ENCODE measurements around the gene PCYOX1L. TPM values are rescaled to one million over a fixed set of nuclear protein-coding genes. Genes with fewer than 3 reads are reported as not detected.

PCYOX1L gene
- total RNA-seq, 1 donor from 2014 or later, result 18.5 TPM

DNA sequence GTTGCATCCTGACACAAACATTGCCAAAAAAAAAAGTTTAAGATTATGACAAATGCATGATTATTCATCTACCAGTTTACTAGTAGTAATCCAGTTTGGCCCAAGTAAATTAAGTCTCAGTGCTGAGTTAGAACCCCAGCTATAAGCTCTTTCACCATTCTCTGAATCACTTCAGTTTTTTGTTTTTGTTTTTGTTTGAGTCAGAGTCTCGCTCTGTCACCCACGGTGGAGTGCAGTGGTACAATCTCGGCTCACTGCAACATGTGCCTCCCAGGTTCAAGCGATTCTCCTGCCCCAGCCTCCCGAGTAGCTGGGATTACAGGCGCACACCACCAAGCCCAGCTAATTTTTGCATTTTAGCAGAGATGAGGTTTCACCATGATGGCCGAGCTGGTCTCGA is 1.5 kb upstream of the PCYOX1L start:
- no peak overlapping the region for H3K27ac Mint-ChIP-seq
- no peak for DNase-seq (ENCODE audit: extremely low spot score, unreplicated experiment)
- TF ChIP-seq, protein P1, sequence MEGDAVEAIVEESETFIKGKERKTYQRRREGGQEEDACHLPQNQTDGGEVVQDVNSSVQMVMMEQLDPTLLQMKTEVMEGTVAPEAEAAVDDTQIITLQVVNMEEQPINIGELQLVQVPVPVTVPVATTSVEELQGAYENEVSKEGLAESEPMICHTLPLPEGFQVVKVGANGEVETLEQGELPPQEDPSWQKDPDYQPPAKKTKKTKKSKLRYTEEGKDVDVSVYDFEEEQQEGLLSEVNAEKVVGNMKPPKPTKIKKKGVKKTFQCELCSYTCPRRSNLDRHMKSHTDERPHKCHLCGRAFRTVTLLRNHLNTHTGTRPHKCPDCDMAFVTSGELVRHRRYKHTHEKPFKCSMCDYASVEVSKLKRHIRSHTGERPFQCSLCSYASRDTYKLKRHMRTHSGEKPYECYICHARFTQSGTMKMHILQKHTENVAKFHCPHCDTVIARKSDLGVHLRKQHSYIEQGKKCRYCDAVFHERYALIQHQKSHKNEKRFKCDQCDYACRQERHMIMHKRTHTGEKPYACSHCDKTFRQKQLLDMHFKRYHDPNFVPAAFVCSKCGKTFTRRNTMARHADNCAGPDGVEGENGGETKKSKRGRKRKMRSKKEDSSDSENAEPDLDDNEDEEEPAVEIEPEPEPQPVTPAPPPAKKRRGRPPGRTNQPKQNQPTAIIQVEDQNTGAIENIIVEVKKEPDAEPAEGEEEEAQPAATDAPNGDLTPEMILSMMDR (conservative IDR thresholded peaks at IDR 0.05), result no peak
- peaks cover 12% of the 10 kb centered on the region for H3K4me1 Mint-ChIP-seq (ENCODE audit: unreplicated experiment)
- H3K4me3 Mint-ChIP-seq, result no peak overlapping the region
- H3K9me3 Mint-ChIP-seq, result no peaks in the 10 kb centered on the region
- H3K36me3 Mint-ChIP-seq, result peaks cover 19% of the 10 kb centered on the region
- no peaks in the 10 kb centered on the region for H3K27me3 Mint-ChIP-seq

DNA sequence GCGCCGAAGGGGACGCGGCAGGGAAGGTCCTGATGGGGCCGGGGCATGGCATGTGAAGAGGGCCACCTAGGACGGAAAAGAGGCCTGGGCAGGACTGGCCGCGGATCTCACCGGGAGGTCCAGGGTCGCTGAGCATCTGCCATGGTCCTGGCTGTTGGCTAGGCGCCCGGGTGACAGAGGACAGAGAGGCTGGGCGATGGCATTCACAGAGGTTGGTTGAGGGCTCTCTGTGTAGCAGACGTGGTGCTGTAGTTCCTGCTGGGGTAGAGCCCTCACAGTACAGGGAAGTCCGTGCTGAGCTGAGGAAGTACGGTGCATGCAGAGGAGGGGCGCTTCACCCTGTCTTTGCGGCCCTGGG is 427 bp downstream of the PCYOX1L start:
- H3K27me3 Mint-ChIP-seq, result no peaks in the 10 kb centered on the region
- TF ChIP-seq, protein P1 (conservative IDR thresholded peaks at IDR 0.05), result no peak
- H3K36me3 Mint-ChIP-seq, result peaks cover 11% of the 10 kb centered on the region
- no peaks in the 10 kb centered on the region for H3K9me3 Mint-ChIP-seq
- peak overlapping the region; percentile 93 for H3K4me3 Mint-ChIP-seq
- H3K27ac Mint-ChIP-seq, result peak overlapping the region; percentile 48
- H3K4me1 Mint-ChIP-seq (ENCODE audit: unreplicated experiment), result peaks cover 12% of the 10 kb centered on the region
- DNase-seq (ENCODE audit: extremely low spot score, unreplicated experiment), result no peak

DNA sequence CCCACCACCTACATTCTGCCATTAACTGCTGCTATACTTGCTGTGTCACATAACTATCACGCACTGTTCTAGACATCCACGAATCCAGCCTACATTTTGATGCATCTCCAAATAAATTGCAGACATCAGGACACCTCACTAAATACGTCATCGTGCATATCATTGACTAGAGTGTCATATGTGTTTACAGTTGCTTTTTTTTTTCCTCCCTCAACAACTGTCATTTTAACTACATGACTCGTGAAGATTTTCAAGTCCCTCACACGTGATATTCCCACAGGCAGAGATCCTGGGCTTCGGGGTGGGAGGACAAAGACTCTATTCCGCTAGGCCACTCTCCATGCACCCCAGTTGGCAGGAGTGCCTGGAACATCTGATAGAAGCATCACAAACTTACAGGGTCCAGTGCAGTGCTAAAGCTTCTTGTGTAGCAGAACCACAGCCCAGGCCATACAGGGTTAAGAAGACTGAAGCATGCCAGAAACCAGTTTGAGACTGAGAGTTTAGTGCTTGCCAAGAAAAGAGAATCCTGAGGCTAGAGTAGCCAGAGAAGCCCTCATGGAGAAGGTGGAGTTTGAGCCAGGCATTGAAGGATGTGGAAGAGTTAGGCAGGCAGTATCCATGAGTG is 1.1 kb downstream of the PCYOX1L start:
- Mint-ChIP-seq H3K27ac (no peak overlapping the region), H3K4me3 (peak overlapping the region; percentile 93), H3K36me3 (peaks cover 8% of the 10 kb centered on the region), H3K9me3 (no peaks in the 10 kb centered on the region), H3K4me1 (ENCODE audit: unreplicated experiment) (peaks cover 12% of the 10 kb centered on the region), H3K27me3 (no peaks in the 10 kb centered on the region)
- DNase-seq (ENCODE audit: extremely low spot score, unreplicated experiment), result no peak
- TF ChIP-seq, protein P1 (conservative IDR thresholded peaks at IDR 0.05), result no peak

DNA sequence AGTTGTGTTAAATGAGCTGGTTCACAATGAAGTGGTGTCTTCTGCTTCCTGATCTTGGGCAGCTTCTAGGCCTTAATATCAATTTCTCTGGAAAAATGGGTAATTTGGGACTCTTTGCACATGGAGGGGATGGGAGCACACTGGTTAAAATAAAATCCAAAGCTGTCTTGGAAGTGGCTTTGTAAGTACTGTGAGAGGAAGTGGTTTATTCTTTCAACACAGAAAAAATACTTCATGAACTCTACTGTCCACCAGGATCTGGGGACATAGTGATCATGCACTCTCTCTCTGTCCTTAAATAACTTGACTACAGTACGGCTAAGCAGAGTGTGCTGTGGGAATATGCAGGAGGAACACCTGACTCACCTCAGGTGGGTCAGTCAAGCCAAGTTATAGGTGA is 2.4 kb downstream of the PCYOX1L start:
- Mint-ChIP-seq H3K27ac (no peak overlapping the region), H3K4me1 (ENCODE audit: unreplicated experiment) (peaks cover 12% of the 10 kb centered on the region), H3K36me3 (peaks cover 2% of the 10 kb centered on the region), H3K9me3 (no peaks in the 10 kb centered on the region), H3K4me3 (peak overlapping the region; percentile 57), H3K27me3 (no peaks in the 10 kb centered on the region)
- TF ChIP-seq, protein P1 (conservative IDR thresholded peaks at IDR 0.05), result no peak
- no peak for DNase-seq (ENCODE audit: extremely low spot score, unreplicated experiment)

DNA sequence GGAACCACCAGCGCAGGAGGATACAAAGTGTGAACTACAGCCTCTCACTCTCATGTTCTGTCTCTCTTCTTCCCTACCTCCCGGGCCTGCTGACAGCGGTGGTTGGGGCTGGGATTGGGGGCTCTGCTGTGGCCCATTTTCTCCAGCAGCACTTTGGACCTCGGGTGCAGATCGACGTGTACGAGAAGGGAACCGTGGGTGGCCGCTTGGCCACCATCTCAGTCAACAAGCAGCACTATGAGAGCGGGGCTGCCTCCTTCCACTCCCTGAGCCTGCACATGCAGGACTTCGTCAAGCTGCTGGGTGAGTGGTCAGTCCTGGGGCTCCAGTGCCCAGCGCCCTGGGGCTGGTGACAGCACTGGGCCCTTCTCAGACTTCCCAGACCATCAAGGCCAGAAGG is 4.7 kb downstream of the PCYOX1L start:
- TF ChIP-seq, protein P1 (conservative IDR thresholded peaks at IDR 0.05), result no peak
- no peak for DNase-seq (ENCODE audit: extremely low spot score, unreplicated experiment)
- no peak overlapping the region for H3K27ac Mint-ChIP-seq
- no peaks in the 10 kb centered on the region for H3K27me3 Mint-ChIP-seq
- H3K4me3 Mint-ChIP-seq, result no peak overlapping the region
- H3K9me3 Mint-ChIP-seq, result no peaks in the 10 kb centered on the region
- peaks cover 19% of the 10 kb centered on the region for H3K4me1 Mint-ChIP-seq (ENCODE audit: unreplicated experiment)
- H3K36me3 Mint-ChIP-seq, result no peaks in the 10 kb centered on the region

DNA sequence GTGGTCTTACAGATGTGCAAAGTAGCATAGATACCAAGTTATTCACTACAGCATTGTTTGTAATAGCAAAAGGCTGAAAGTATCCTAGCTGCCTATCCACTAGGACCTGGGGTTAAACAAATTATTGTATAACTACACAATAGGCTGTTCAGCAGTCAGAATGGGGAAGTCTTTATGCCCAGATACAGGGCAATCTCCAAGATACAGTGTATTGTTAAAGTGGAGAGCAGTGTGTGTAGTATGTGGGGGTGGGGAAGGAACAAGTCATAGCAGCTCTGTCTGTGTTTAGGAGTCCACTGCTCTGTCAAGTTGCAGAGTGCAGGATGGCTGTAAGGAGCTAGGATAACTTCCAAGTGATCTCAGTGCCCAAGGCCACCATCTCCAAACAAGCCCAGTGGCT is 5.5 kb downstream of the PCYOX1L start:
- TF ChIP-seq, protein P1 (conservative IDR thresholded peaks at IDR 0.05), result no peak
- H3K27me3 Mint-ChIP-seq, result no peaks in the 10 kb centered on the region

More for the DNA sequence above, 5.5 kb downstream of the PCYOX1L start:
- H3K4me3 Mint-ChIP-seq, result no peak overlapping the region
- no peaks in the 10 kb centered on the region for H3K9me3 Mint-ChIP-seq
- peaks cover 19% of the 10 kb centered on the region for H3K4me1 Mint-ChIP-seq (ENCODE audit: unreplicated experiment)
- no peaks in the 10 kb centered on the region for H3K36me3 Mint-ChIP-seq
- H3K27ac Mint-ChIP-seq, result no peak overlapping the region
- no peak for DNase-seq (ENCODE audit: extremely low spot score, unreplicated experiment)

Data from type B pancreatic cell (in vitro differentiated cells).